ENCODE results near the gene CALHM1.
A peak's percentile ranks its signal among the peaks of the same experiment; 100 is the strongest.

Gene CALHM1

DNA sequence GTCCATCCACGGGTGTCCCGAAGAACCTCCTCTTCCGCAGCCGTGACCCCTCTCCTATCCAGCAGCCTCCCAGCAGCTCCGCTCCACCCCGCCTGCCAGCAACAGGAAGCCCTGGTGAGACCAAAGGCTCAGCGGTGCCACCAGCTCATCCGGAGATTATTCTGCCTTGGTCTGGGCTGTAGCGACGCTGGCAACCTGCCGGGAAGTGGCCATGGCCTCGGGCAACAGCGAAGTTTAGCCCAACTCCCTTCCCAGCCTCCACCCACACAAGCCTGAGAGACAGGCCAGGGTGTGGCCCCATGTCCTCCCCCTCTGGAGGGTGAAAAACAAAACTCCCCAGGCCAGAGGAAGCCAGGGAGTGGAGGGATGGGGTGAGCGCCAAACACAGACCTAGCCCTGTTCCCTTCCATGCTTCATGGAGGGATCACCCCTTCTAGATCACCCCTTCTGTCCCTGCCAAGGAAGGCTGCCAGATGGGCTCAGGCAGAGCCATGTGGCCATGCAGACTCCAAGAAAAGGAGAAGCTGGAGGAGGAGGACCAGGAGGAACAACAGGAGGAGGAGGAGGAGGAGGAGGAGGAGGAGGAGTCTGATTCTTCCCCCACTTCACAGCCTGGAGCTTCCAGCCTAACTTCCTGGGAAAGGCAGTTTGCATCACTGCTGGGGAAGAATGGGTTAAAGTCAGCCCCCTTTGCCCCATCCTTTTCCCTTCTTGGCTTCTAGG, 7.4 kb downstream of the CALHM1 start:
- Histone ChIP-seq H3K9ac (ENCODE audit: low read depth, low read length) (no peak overlapping the region), H3K4me1 (ENCODE audit: insufficient read depth, low read length) (no peaks in the 10 kb centered on the region), H3K36me3 (ENCODE audit: insufficient read depth, low read depth, low read length) (peaks cover 16% of the 10 kb centered on the region), H3K4me3 (ENCODE audit: low read length) (peak overlapping the region; percentile 52; the same call in 1 of the 2 replicates), H3K9me3 (ENCODE audit: insufficient read depth, low read depth, low read length) (no peaks in the 10 kb centered on the region), H3K27me3 (ENCODE audit: insufficient read depth, low read length) (no peaks in the 10 kb centered on the region), H3K27ac (ENCODE audit: low read length) (no peak overlapping the region)

DNA sequence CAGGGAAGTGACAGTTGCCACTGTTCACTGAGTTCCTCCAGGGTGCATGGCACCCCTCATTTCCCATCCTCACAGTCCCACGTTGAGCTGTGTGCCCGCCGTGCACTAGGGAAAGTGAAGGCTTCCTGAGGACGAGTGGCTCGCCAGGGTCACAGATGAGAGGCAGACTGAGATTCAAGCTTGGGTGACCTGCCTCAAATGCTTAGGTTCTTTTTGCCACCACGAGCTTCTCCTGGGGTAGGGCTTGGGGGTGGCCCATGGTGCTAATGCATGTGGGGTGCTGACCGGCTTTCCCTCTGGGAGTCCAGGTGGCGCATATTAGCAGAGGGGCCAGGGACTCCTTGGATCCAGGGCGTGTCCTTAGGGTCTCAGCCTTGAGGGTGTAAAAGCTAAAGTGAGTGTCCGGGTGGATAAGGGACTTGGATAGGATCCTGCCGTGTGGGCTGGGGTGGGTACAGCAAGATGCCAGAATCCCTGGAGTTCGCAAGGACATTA, 8.5 kb downstream of the CALHM1 start:
- Histone ChIP-seq H3K4me1 (ENCODE audit: insufficient read depth, low read length) (no peaks in the 10 kb centered on the region), H3K9me3 (ENCODE audit: insufficient read depth, low read depth, low read length) (no peaks in the 10 kb centered on the region), H3K9ac (ENCODE audit: low read depth, low read length) (no peak overlapping the region), H3K36me3 (ENCODE audit: insufficient read depth, low read depth, low read length) (peaks cover 26% of the 10 kb centered on the region), H3K27me3 (ENCODE audit: insufficient read depth, low read length) (no peaks in the 10 kb centered on the region), H3K27ac (ENCODE audit: low read length) (no peak overlapping the region), H3K4me3 (ENCODE audit: low read length) (no peak overlapping the region)

- Histone ChIP-seq H3K4me1 (ENCODE audit: insufficient read depth, low read length) (no peaks in the 10 kb centered on the region), H3K36me3 (ENCODE audit: insufficient read depth, low read depth, low read length) (peaks cover 34% of the 10 kb centered on the region), H3K9me3 (ENCODE audit: insufficient read depth, low read depth, low read length) (no peaks in the 10 kb centered on the region), H3K27ac (ENCODE audit: low read length) (no peak overlapping the region), H3K9ac (ENCODE audit: low read depth, low read length) (no peak overlapping the region), H3K4me3 (ENCODE audit: low read length) (no peak overlapping the region), H3K27me3 (ENCODE audit: insufficient read depth, low read length) (no peaks in the 10 kb centered on the region)
These were observed 9.2 kb downstream of the CALHM1 start for GRCh38 chr10:103449208-103450144.

GRCh38 chr10:103448746-103449145, 10.0 kb downstream of the CALHM1 start:
- no peak overlapping the region for H3K9ac ChIP-seq (ENCODE audit: low read depth, low read length)
- H3K4me3 ChIP-seq (ENCODE audit: low read length) = no peak overlapping the region
- no peak overlapping the region for H3K27ac ChIP-seq (ENCODE audit: low read length)
- H3K27me3 ChIP-seq (ENCODE audit: insufficient read depth, low read length) = no peaks in the 10 kb centered on the region
- peaks cover 41% of the 10 kb centered on the region for H3K36me3 ChIP-seq (ENCODE audit: insufficient read depth, low read depth, low read length)
- no peaks in the 10 kb centered on the region for H3K9me3 ChIP-seq (ENCODE audit: insufficient read depth, low read depth, low read length)
- no peaks in the 10 kb centered on the region for H3K4me1 ChIP-seq (ENCODE audit: insufficient read depth, low read length)

DNA sequence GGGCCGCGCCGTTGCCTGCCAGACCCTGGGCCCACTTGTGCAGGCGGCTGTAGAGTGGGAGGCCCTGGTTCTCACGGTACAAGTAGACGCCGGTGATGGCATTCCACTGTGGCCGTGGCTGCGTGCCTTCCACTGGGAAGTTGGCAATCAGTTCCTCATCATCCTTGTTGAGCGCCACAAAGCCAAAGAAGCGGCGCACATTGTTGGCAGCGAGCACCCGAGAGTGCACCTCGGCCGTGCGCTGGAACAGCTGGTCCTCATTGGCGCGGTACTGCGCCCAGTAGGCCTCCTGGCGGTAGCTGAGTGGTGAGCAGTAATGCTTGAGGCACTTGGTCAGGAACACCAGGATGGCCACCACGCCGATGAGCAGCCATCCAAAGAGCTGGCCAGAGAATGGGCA, 11.5 kb downstream of the CALHM1 start:
- Histone ChIP-seq H3K27ac (ENCODE audit: low read length) (no peak overlapping the region), H3K36me3 (ENCODE audit: insufficient read depth, low read depth, low read length) (peaks cover 56% of the 10 kb centered on the region), H3K9ac (ENCODE audit: low read depth, low read length) (no peak overlapping the region), H3K4me1 (ENCODE audit: insufficient read depth, low read length) (no peaks in the 10 kb centered on the region), H3K9me3 (ENCODE audit: insufficient read depth, low read depth, low read length) (no peaks in the 10 kb centered on the region), H3K4me3 (ENCODE audit: low read length) (no peak overlapping the region), H3K27me3 (ENCODE audit: insufficient read depth, low read length) (no peaks in the 10 kb centered on the region)

DNA sequence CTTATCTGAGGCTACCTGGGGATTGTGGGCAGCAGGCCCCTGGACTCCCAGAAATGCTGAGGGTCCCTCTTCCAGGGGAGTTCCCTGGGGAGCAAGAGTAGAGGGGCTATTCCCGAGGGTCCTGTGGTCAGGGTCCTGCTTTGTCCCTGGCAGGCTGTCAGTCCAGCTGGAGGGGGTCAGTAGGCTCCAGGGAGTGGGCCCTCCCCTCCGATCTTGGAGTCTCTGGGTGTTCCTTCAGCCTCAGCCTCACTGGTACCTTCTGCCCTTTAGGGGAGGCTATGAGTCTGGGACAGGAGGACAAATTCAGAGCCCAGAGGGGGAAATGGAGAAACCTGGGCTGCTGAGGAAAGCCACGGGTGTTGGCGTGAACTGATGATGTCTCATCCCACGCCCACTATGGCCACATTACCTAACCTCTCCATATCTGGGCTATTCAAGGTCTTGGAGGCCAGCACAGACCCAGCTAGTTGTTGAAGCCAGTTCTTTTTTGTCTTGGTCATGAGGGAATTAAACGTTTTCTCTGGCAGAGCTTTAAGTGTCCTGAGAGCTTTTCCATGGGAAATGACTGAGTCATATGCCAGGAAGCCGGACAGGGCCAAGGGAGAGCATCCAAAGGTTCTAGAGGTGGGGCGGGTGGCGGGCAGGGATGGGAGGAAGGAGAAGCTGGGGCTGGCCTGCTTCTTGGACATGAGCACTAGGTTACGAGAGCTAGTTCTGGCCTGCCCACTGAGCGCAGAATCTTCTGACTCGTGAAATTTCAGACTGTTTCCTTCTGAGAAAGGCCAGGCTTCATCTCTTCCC, 12.7 kb downstream of the CALHM1 start:
- Histone ChIP-seq H3K4me1 (ENCODE audit: insufficient read depth, low read length) (no peaks in the 10 kb centered on the region), H3K4me3 (ENCODE audit: low read length) (no peak overlapping the region), H3K27ac (ENCODE audit: low read length) (no peak overlapping the region), H3K9ac (ENCODE audit: low read depth, low read length) (no peak overlapping the region), H3K9me3 (ENCODE audit: insufficient read depth, low read depth, low read length) (no peaks in the 10 kb centered on the region), H3K27me3 (ENCODE audit: insufficient read depth, low read length) (no peaks in the 10 kb centered on the region), H3K36me3 (ENCODE audit: insufficient read depth, low read depth, low read length) (peaks cover 69% of the 10 kb centered on the region)

- peaks cover 75% of the 10 kb centered on the region for H3K36me3 ChIP-seq (ENCODE audit: insufficient read depth, low read depth, low read length)
- no peak overlapping the region for H3K4me3 ChIP-seq (ENCODE audit: low read length)
- H3K9ac ChIP-seq (ENCODE audit: low read depth, low read length) = no peak overlapping the region
- no peaks in the 10 kb centered on the region for H3K27me3 ChIP-seq (ENCODE audit: insufficient read depth, low read length)
- no peaks in the 10 kb centered on the region for H3K9me3 ChIP-seq (ENCODE audit: insufficient read depth, low read depth, low read length)
- no peak overlapping the region for H3K27ac ChIP-seq (ENCODE audit: low read length)
- no peaks in the 10 kb centered on the region for H3K4me1 ChIP-seq (ENCODE audit: insufficient read depth, low read length)
These were observed 13.3 kb downstream of the CALHM1 start for GRCh38 chr10:103445366-103445765.

DNA sequence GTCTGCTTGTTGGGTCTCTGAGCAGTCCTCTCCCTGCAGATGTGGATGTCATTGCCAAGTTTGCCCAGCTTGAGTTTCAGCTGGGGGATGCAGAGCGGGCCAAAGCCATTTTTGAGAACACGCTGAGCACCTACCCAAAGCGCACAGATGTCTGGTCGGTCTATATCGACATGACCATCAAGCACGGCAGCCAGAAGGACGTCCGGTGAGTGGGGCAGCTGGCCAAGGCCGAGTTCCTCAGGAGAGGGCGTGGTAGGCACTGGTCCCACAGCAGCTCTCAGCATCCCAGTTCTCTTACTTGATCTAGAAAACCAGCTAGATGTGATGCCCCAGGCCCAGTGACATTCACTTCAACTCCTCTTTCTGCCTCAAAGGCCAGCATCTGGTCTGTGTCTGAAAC, 14.2 kb downstream of the CALHM1 start:
- Histone ChIP-seq H3K9me3 (ENCODE audit: insufficient read depth, low read depth, low read length) (no peaks in the 10 kb centered on the region), H3K9ac (ENCODE audit: low read depth, low read length) (no peak overlapping the region), H3K4me3 (ENCODE audit: low read length) (no peak overlapping the region), H3K4me1 (ENCODE audit: insufficient read depth, low read length) (no peaks in the 10 kb centered on the region), H3K36me3 (ENCODE audit: insufficient read depth, low read depth, low read length) (peaks cover 83% of the 10 kb centered on the region), H3K27ac (ENCODE audit: low read length) (no peak overlapping the region), H3K27me3 (ENCODE audit: insufficient read depth, low read length) (no peaks in the 10 kb centered on the region)

DNA sequence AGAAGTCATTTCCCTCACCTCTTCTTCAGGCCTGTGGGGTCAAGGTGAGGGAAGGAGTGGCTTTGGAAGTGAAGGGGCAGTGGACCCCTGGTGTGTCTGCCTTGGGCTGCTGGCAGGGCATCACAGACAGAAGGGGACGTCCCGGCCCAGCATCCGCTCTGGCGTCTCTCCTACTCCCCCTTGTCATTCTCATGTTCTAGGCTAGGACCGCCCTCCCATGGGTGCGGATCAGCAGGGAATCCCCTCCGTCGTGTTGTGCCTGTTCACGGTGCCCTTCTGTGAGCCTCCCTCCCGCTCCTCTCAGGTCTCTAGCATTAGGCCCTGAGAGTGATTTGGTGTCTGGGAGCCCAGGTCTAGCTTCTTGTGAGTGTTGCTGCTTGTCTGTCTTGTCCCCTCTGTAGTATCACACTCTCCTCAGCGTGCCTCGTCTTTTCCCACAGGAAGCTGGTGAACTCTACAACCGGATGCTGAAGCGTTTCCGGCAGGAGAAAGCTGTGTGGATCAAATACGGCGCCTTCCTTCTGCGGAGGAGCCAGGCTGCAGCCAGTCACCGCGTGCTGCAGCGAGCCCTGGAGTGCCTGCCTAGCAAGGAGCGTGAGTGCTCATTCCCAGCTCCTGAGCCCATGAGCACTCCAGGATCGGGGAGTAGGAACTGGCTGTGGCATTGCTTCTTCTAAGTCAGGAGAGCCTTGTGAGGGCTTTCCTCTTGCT, 15.1 kb downstream of the CALHM1 start:
- no peak overlapping the region for H3K27ac ChIP-seq (ENCODE audit: low read length)
- no peaks in the 10 kb centered on the region for H3K9me3 ChIP-seq (ENCODE audit: insufficient read depth, low read depth, low read length)
- H3K36me3 ChIP-seq (ENCODE audit: insufficient read depth, low read depth, low read length) = peaks cover 92% of the 10 kb centered on the region
- no peak overlapping the region for H3K9ac ChIP-seq (ENCODE audit: low read depth, low read length)
- no peak overlapping the region for H3K4me3 ChIP-seq (ENCODE audit: low read length)
- no peaks in the 10 kb centered on the region for H3K4me1 ChIP-seq (ENCODE audit: insufficient read depth, low read length)
- H3K27me3 ChIP-seq (ENCODE audit: insufficient read depth, low read length) = no peaks in the 10 kb centered on the region

GRCh38 chr10:103442031-103442461, 16.7 kb downstream of the CALHM1 start:
- peaks cover 95% of the 10 kb centered on the region for H3K36me3 ChIP-seq (ENCODE audit: insufficient read depth, low read depth, low read length)
- H3K9ac ChIP-seq (ENCODE audit: low read depth, low read length) = no peak overlapping the region
- H3K4me1 ChIP-seq (ENCODE audit: insufficient read depth, low read length) = no peaks in the 10 kb centered on the region
- H3K4me3 ChIP-seq (ENCODE audit: low read length) = no peak overlapping the region
- no peak overlapping the region for H3K27ac ChIP-seq (ENCODE audit: low read length)
- no peaks in the 10 kb centered on the region for H3K9me3 ChIP-seq (ENCODE audit: insufficient read depth, low read depth, low read length)
- H3K27me3 ChIP-seq (ENCODE audit: insufficient read depth, low read length) = no peaks in the 10 kb centered on the region

GRCh38 chr10:103441611-103442010, 17.1 kb downstream of the CALHM1 start:
- Histone ChIP-seq H3K36me3 (ENCODE audit: insufficient read depth, low read depth, low read length) (peaks cover 97% of the 10 kb centered on the region), H3K4me1 (ENCODE audit: insufficient read depth, low read length) (no peaks in the 10 kb centered on the region), H3K9me3 (ENCODE audit: insufficient read depth, low read depth, low read length) (no peaks in the 10 kb centered on the region)

More at GRCh38 chr10:103441611-103442010, 17.1 kb downstream of the CALHM1 start:
- Histone ChIP-seq H3K27ac (ENCODE audit: low read length) (no peak overlapping the region), H3K4me3 (ENCODE audit: low read length) (no peak overlapping the region), H3K9ac (ENCODE audit: low read depth, low read length) (no peak overlapping the region), H3K27me3 (ENCODE audit: insufficient read depth, low read length) (no peaks in the 10 kb centered on the region)
